BJ (cell line): ENCODE results near the gene SPAG16. TPM values are rescaled to one million over a fixed set of nuclear protein-coding genes. Genes with fewer than 3 reads are reported as not detected.

Experiments used
- CTCF ChIA-PET: fragments of 350-600 bp; formaldehyde crosslinking; extraction: SDS; loops from one replicate; lab custom pipeline; 2021; ENCODE audit warnings: antibody characterized with exemption, inconsistent platforms; lab: Yijun Ruan, JAX
- POLR2A ChIA-PET: fragments of 300-600 bp; sonication (Branson Sonifier 250); formaldehyde crosslinking; extraction: SDS; loops from one replicate; lab custom pipeline; 2021; ENCODE audit warnings: antibody characterized with exemption; lab: Charles Lee
- DNase-seq: peaks from one replicate; pipeline ENCODE4 v3.0.0-alpha.2; 2011; ENCODE audit warnings: low read depth
- H3K27me3 ChIP-seq: 2 replicates; pipeline ENCODE4 v1.6.0; 2011; ENCODE audit warnings: low read length; ENCODE audit not compliant: control insufficient read depth, insufficient read depth
- H3K36me3 ChIP-seq: 2 replicates; pipeline ENCODE4 v1.5.1; 2011; ENCODE audit warnings: low read length; ENCODE audit not compliant: control insufficient read depth, insufficient read depth
- H3K4me3 ChIP-seq: 2 replicates; pipeline ENCODE4 v1.5.1; 2011; ENCODE audit warnings: low read depth, mild to moderate bottlenecking, control low read depth, low read length
- polyA plus RNA-seq: library from polyadenylated mRNA; depleted of rRNA; stranded (reverse); fragments of >200 nt; gene quantifications from 2 replicates; pipeline ENCODE4 v1.2.3, GENCODE V29; 2011
- TF ChIP-seq, protein P1 (sequence below): IDR thresholded peaks from 2 replicates; pipeline ENCODE4 v1.5.1; 2011; ENCODE audit warnings: low read depth, mild to moderate bottlenecking, control low read depth, inconsistent platforms, low read length, moderate library complexity; ENCODE audit not compliant: insufficient read depth

Gene SPAG16
- polyA plus RNA-seq, 1 experiment, result 11.0 TPM

GRCh38 chr2:214004463-214004862 is 720.2 kb downstream of the SPAG16 start:
- ChIA-PET CTCF (no interaction called here), POLR2A (no interaction called here)
- no peak for DNase-seq
- TF ChIP-seq, protein P1, sequence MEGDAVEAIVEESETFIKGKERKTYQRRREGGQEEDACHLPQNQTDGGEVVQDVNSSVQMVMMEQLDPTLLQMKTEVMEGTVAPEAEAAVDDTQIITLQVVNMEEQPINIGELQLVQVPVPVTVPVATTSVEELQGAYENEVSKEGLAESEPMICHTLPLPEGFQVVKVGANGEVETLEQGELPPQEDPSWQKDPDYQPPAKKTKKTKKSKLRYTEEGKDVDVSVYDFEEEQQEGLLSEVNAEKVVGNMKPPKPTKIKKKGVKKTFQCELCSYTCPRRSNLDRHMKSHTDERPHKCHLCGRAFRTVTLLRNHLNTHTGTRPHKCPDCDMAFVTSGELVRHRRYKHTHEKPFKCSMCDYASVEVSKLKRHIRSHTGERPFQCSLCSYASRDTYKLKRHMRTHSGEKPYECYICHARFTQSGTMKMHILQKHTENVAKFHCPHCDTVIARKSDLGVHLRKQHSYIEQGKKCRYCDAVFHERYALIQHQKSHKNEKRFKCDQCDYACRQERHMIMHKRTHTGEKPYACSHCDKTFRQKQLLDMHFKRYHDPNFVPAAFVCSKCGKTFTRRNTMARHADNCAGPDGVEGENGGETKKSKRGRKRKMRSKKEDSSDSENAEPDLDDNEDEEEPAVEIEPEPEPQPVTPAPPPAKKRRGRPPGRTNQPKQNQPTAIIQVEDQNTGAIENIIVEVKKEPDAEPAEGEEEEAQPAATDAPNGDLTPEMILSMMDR, result no peak
- H3K27me3 ChIP-seq, result no peaks in the 10 kb centered on the region
- H3K4me3 ChIP-seq, result no peak overlapping the region
- H3K36me3 ChIP-seq, result no peaks in the 10 kb centered on the region

DNA sequence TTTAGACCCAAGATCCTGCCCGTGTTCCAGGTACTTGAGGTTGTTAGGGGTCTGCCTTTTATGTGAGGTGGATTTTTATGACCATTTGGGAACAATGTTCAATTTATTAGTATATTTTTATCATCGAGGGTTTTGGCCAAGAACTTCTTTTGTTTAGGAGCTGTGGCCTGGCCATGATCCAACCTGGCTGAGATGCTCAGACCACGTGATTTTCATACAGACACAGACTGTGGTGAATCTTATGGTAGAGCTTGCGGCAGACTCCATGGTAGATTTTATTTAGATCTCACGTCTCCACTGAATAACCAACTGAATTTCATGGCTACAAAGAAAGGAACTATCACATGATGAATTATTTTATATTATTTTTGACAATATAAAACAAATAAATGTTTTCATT is 721.1 kb downstream of the SPAG16 start:
- Histone ChIP-seq H3K36me3 (no peaks in the 10 kb centered on the region), H3K27me3 (no peaks in the 10 kb centered on the region), H3K4me3 (no peak overlapping the region)
- CTCF ChIA-PET, result no interaction called here
- DNase-seq, result no peak
- TF ChIP-seq, protein P1, result no peak
- POLR2A ChIA-PET, result no interaction called here

- POLR2A ChIA-PET, result no interaction called here
These were observed 722.3 kb downstream of the SPAG16 start for GRCh38 chr2:214006601-214007000.

GRCh38 chr2:214011676-214012075 is 727.4 kb downstream of the SPAG16 start:
- TF ChIP-seq, protein P1, result no peak
- H3K27me3 ChIP-seq, result no peaks in the 10 kb centered on the region
- ChIA-PET CTCF (interaction anchor here (0.6 kb wide), 1 partner anchor 12 kb away, joined by 3 read pairs; no protein-coding TSS in a partner anchor), POLR2A (no interaction called here)
- no peaks in the 10 kb centered on the region for H3K36me3 ChIP-seq
- no peak overlapping the region for H3K4me3 ChIP-seq
- DNase-seq, result no peak

More at GRCh38 chr2:214006601-214007000, 722.3 kb downstream of the SPAG16 start:
- DNase-seq, result no peak
- H3K27me3 ChIP-seq, result no peaks in the 10 kb centered on the region
- H3K4me3 ChIP-seq, result no peak overlapping the region
- H3K36me3 ChIP-seq, result no peaks in the 10 kb centered on the region
- CTCF ChIA-PET, result no interaction called here
- TF ChIP-seq, protein P1, result no peak

DNA sequence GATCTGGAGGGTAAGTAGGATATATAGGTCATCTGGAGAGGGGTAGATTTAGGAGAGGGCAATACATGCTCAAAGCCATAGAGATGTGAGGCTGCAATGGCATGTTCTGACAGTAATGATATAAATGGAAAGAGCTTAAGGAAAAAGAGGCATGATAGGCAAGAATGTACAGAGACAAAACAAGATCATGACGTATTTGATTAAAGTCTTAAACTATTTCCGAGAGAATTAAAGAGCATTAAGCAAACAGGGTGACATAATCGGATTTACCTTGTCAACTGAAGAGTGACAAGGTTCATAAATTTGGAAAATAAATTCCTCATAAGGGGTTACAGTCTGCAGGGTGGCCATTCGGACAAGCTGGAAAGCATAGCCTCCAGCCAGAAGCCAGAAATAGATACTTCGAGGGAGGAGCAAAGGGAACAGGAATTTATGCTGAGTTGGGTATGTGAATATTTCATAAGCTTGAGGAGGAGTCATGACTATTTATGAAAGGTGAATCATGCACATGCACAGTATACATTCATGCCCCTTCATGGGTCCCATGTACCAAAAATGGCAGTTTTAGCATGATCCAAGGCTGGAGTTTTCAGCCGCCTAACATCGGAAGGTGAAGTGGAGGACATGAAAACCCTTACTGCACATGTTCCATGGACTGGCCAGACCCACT is 730.4 kb downstream of the SPAG16 start:
- ChIA-PET CTCF (no interaction called here), POLR2A (no interaction called here)
- no peak for DNase-seq
- Histone ChIP-seq H3K27me3 (no peaks in the 10 kb centered on the region), H3K36me3 (no peaks in the 10 kb centered on the region), H3K4me3 (no peak overlapping the region)
- TF ChIP-seq, protein P1, result no peak
